PFSK-1 (cell line): Measurements from ENCODE around the gene ATP1A1.

ENCODE experiments used
- FOXP2 ChIP-seq: optimal IDR thresholded peaks from 2 replicates; pipeline ENCODE3; 2011; ENCODE audit warnings: borderline replicate concordance, control low read depth, inconsistent platforms; ENCODE audit not compliant: insufficient read depth; ENCODE audit errors: extremely low read length, extremely low read depth
- POLR2AphosphoS5 ChIP-seq: IDR thresholded peaks from 2 replicates; pipeline ENCODE4 v1.6.1; 2012; ENCODE audit warnings: low read depth, mild to moderate bottlenecking, control low read depth, low read length, moderate library complexity
- REST ChIP-seq, 2 experiments: IDR thresholded peaks; 2 replicates each; pipeline versions ENCODE4 v1.6.1 to v1.8.0; 2011 to 2012; ENCODE audit warnings: low read depth in 2 of 2, low read length in 2 of 2, control low read depth in 1 of 2, inconsistent platforms in 1 of 2, mild to moderate bottlenecking in 1 of 2, moderate library complexity in 1 of 2; ENCODE audit not compliant: insufficient read depth in 1 of 2
- SIN3A ChIP-seq: IDR thresholded peaks from 2 replicates; pipeline ENCODE4 v1.6.1; 2012; ENCODE audit warnings: mild to moderate bottlenecking, low read length, moderate library complexity, borderline replicate concordance; ENCODE audit not compliant: insufficient read depth
- TAF1 ChIP-seq: IDR thresholded peaks from 2 replicates; pipeline ENCODE4 v1.6.1; 2012; ENCODE audit warnings: low read length, control low read depth, borderline replicate concordance; ENCODE audit not compliant: insufficient read depth

- TF ChIP-seq REST (IDR thresholded peaks at IDR 0.05; ENCODE audit: insufficient read depth in 1 of 2, low read depth in 2 of 2, low read length in 2 of 2) (no peak; a peak in 1 of 4 replicates), POLR2AphosphoS5 (no peak), TAF1 (no peak), SIN3A (no peak), FOXP2 (no peak)
Measured at GRCh38 chr1:116374353-116375147, 1.5 kb downstream of the ATP1A1 start.
